Upper lobe of left lung (tissue), 4 donors: Measurements from ENCODE around the gene GAB4.
"Not testable (repeated sequence)": the region's sequence is repeated elsewhere in the genome, so short reads cannot be mapped to it uniquely, and the experiment has no call there.

ENCODE experiments used
- EP300 ChIP-seq, 4 donors: sonication (generic); formaldehyde crosslinking; IDR thresholded peaks; one replicate each; pipeline ENCODE4 v1.5.1; 2017; ENCODE audit warnings: antibody characterized with exemption in 4 of 4, control low read depth in 2 of 4
- POLR2AphosphoS5 ChIP-seq, 2 donors: sonication (generic); formaldehyde crosslinking; IDR thresholded peaks; one replicate each; pipeline ENCODE4 v1.5.1; 2017; ENCODE audit warnings: antibody characterized with exemption in 2 of 2
- TF ChIP-seq, protein P1 (sequence below), 6 experiments: fragments of 450-650 bp in 4 of 6; fragments of 200-600 bp in 2 of 6; sonication (generic) in 2 of 6; IDR thresholded peaks; one replicate each; pipeline ENCODE4 v1.5.1; 2016 to 2019; ENCODE audit warnings: antibody characterized with exemption in 6 of 6

DNA sequence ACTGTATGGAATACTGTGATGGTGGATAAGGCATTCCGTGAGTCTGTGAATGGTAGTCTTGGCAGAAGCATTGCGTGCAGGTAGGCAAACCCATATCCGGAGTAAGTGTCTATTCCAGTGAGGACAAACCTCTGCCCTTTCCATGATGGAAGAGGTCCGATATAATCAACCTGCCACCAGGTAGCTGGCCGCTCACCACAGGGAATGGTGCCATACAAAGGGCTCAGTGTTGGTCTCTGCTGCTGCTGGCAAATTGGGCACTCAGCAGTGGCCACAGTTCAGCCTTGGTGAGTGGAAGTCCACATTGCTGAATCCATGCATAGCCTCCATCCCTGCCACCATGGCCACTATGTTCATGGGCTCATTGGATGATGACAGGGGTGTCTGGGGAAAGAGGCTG is 70.8 kb downstream of the GAB4 start:
- TF ChIP-seq, protein P1, sequence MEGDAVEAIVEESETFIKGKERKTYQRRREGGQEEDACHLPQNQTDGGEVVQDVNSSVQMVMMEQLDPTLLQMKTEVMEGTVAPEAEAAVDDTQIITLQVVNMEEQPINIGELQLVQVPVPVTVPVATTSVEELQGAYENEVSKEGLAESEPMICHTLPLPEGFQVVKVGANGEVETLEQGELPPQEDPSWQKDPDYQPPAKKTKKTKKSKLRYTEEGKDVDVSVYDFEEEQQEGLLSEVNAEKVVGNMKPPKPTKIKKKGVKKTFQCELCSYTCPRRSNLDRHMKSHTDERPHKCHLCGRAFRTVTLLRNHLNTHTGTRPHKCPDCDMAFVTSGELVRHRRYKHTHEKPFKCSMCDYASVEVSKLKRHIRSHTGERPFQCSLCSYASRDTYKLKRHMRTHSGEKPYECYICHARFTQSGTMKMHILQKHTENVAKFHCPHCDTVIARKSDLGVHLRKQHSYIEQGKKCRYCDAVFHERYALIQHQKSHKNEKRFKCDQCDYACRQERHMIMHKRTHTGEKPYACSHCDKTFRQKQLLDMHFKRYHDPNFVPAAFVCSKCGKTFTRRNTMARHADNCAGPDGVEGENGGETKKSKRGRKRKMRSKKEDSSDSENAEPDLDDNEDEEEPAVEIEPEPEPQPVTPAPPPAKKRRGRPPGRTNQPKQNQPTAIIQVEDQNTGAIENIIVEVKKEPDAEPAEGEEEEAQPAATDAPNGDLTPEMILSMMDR (IDR thresholded peaks at IDR 0.05) = not testable (repeated sequence)
- not testable (repeated sequence) for TF ChIP-seq EP300, POLR2AphosphoS5 (IDR thresholded peaks at IDR 0.05)
